Esophagus squamous epithelium (tissue), 4 donors: ENCODE data around the gene ABAT.

Experiments
- CTCF ChIP-seq, 6 experiments: fragments of 450-650 bp in 4 of 6; fragments of 200-600 bp in 2 of 6; sonication (generic) in 2 of 6; IDR thresholded peaks; one replicate each; pipeline ENCODE4 v1.5.1; 2016 to 2019; ENCODE audit warnings: antibody characterized with exemption in 6 of 6, mild to moderate bottlenecking in 4 of 6, moderate library complexity in 4 of 6
- POLR2A ChIP-seq, 4 donors: fragments of 450-650 bp; IDR thresholded peaks; one replicate each; pipeline ENCODE4 v1.6.1; 2017; ENCODE audit warnings: antibody characterized with exemption in 4 of 4, mild to moderate bottlenecking in 4 of 4, moderate library complexity in 3 of 4

DNA sequence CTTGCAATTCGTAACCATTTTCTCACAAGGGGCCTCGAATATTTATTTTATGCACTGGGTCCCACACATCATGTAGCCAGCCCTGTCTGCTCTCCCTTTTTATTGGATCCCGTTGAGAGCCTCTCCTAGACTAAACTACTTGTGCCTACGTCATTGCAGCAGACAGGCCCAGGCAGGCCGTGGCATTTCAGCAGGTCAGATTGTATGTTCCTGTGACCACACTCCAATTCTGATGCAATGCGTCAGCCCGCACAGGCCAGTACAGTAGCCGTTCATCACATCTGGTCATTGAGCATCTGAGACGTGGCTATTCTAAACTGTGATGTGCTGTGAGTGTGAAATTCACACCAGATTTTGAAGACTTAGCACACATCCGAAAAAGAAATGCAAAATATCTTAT is 42.2 kb downstream of the ABAT start:
- TF ChIP-seq CTCF (IDR thresholded peaks at IDR 0.05) (no peak), POLR2A (IDR thresholded peaks at IDR 0.05) (no peak)
